Activated effector memory CD4-positive, alpha-beta T cell treated with anti-CD3 and anti-CD28 coated beads, Interleukin-2, amount 50 U/mL, for 16 hours (primary cell): ENCODE measurements around the gene WDFY4.

Experiments
- DNase-seq: peaks from one replicate; pipeline ENCODE4 v3.0.0-alpha.2; 2020

The WDFY4 gene

DNA sequence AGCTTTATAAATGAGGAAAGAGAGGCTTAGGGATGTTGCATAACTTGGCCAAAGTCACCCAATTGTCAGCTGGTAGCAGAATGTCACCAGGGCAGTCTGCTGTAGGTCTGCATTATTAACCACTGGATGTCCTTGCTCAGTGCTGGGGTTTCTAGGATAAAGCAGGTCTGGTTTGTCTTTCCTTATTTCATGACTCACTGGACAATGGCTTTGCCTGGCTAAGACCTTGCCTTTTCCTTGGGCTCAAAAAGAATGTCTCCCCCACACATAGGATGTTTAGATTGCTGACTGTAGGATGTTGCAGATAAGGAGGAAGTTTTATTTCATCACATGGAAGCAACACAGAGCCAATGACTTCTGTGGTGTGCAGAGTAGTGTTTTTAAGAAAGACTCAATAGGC lies 29.4 kb downstream of the WDFY4 start:
- no peak for DNase-seq

DNA sequence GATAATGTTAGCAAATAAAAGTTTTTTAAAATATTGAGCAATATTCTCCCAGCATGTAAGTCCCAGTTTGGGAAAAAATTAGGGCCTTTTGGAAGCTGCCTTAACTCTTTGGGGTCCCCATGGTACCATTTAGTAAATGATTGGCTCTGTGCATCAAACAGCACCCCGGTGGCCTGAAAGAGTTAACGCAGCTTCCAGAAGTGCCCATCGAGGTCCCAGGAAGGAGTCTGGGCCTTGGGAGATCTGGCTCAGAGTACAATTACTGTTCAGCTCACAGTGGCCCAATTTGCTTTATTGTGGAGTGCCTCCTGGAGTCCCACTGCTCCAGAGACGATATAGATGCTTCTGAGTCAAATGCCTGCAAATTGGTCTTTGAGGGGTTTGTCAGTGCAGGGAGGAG lies 31.7 kb downstream of the WDFY4 start:
- DNase-seq = no peak

DNA sequence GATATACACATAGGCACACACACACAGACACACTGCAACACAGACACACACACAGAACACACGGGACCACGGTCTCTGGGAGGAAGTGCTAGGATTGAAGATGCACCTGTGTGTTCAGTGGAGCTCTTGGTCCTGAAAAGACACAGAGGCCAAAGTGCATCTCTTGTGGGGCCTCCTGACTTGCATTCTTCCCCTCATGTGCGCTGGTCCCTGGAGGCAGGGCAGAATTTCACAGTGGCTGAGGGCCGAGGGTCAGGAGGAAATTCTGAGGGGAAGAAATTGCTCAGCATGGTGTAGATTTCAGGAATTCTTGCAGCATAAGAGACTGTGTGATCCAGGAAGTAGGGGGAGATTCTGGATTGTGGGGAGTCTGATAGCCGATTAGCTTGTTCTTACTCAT lies 35.9 kb downstream of the WDFY4 start:
- no peak for DNase-seq

DNA sequence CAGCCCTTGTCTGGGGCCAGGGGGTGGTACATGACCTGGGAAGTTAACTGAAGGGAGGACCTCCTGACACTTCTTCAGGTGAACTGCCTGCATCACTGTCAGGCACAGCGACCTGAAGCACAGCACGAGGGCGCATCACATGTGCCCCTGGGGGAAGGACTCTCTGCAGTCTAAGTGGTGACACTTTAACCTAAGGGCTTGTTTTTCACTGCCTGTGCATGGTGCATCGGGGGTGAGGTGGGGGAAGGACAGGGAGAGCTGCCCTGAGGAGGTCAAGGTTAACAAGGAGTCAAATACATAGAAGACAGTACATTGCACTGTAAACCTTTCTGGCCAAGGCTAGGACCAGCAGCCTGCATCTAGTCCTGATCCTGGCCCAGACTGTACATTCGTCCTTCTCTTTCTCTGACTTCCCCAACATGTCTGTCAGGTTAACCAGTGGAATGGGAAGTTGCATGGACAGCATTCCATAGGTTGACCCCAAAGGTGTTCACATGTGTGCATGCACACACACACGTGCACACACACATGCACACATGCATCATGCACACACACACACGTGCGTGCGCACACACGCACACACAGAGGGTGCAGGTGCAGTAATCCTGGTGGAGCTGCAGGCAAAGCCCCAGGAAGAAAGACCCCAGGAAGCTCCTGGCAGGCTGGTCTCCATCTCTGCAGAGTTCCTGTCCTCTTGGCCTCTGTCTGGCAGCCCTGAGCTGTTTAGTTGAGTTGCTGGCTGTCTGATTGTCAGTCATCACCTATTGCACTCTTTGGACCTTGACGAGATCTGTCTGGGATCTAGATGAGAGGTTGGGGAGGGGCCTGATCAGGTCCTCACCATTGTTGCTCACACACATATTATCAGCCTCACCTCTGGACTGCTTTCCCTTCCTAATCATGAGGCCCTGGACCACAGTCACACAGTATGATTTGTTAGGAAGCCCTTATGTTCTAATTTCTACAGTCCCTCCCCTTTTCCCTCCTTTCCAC lies 37.8 kb downstream of the WDFY4 start:
- no peak for DNase-seq

DNA sequence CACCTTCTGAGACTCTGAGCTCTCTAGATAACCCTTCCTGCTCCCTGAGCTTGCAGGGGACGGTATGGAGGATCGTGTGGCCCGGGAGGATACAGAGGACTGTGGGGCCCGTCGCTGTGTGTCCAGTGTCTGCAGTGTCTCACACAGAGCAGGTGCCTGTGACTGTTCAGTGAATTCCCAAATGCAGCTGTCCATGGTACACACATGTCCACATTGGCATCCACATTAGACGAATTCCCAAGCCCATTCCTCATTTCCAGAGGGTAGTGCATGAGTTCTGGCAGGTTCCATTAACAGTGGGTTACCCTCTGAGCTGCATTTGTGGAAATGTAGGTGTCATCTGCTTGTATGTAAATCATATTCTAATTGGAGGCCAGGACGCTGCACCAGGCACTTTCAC lies 39.5 kb downstream of the WDFY4 start:
- DNase-seq = no peak

DNA sequence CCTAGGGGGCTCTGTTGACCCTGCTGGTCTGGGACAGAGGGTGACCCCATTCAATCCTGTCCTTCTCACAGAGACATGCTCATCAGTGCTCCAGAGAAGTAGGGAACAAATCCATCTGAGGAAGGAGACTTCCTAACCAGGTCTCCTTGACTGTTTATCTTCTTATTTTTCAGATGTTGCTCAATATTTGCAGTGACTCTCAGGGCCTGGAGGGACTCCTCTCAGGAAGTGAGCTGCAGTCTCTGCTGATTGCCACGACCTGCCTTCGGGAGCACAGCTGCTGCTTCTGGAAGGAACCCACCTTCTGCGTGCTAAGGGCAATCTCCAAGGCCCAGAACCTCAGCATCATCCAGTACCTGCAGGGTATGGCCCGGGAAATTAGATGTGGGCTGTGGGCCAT lies 41.0 kb downstream of the WDFY4 start:
- no peak for DNase-seq

DNA sequence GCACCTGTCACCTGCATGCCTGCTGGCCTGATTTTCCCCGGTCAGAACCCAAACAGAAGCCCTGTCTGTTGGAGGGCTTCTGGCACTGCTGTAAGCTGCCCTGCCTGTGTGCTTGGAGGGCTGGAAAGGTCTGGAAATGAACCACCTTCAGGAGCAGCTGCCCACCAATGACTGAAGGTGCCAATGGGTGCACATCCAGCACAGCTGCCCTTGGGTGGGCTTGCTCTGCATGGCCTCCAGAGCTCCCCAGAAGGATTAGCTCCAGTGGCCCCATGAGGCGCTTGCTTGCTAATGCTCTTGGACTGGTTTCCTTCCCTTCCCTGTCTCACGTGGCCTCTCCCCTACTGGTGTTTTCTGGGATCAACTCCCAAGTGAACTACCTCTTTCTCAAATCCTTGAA lies 43.2 kb downstream of the WDFY4 start:
- DNase-seq = no peak

DNA sequence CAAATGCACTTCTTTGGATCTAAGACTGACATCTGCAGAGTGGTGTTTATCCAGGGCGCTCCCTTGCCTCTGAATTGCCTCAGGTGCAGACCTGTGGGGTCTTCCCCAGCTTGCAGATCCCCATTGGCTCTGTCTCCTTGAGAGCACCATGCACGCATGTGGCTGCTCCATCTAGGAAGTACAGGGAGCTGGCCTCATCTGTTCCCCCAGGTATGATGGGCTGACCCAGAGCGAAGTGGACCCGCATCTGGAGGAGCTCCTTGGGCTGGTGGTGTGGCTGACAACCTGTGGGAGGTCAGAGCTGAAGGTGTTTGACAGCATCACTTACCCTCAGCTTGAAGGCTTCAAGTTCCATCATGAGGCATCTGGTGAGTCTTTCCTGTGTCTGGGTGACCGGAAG lies 44.5 kb downstream of the WDFY4 start:
- no peak for DNase-seq

DNA sequence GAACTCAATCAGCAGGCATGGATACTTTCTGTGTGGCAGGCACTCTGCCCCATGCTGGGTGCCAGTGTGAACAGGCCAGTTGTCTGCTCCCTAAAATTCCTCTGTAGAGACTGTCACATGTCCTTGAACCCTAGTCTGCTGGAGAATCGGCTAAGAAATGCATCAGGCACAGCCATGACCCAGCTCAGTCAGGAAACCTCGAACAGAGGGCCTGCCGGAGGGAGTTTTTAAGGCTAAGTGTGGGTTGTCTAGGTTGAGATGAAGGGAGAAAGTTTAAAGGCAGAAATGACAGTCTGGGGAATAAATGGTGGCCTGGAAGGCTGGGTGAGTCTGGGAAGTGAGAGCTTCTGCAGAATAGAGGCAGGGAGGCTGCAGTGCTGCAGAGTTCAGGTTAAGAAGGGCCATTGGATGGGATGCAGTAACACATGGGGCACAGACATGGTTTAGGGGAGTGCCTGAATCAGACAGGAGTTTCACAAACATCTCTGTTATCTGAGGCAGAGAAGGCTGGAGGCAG lies 45.3 kb downstream of the WDFY4 start:
- DNase-seq = no peak

DNA sequence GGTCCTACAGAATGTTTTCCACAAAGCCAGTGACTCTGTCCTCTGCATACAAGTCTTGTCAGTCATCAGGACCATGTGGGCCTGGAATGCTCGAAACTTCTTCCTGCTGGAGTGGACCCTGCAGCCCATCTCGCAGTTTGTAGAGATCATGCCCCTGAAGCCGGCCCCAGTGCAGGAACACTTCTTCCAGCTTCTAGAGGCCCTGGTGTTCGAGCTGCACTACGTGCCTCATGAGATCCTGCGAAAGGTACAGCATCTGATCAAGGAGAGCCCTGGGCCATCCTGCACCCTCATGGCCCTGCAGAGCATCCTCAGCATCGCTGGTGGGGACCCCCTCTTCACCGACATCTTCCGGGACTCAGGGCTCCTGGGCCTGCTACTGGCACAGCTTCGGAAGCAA lies 46.5 kb downstream of the WDFY4 start:
- DNase-seq = no peak

DNA sequence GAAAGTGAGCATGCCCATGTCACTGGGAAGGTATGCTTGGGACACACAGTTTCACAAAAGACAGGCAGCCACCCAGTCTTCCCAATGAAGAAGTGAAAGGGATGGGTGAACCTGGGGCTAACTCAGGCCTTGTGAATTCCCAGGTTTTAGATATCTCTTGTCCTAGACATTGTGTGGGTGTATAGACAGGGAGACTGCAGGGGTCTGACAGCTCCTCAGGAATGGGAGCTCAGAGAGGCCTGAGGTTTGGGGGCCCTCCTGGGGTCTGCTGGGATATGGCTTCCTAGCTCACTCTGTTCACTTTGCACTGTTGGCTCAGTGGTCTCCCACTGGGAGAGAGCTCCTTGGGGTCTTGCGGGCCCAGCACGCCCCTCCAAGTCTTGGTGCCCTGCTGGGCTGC lies 47.0 kb downstream of the WDFY4 start:
- no peak for DNase-seq

DNA sequence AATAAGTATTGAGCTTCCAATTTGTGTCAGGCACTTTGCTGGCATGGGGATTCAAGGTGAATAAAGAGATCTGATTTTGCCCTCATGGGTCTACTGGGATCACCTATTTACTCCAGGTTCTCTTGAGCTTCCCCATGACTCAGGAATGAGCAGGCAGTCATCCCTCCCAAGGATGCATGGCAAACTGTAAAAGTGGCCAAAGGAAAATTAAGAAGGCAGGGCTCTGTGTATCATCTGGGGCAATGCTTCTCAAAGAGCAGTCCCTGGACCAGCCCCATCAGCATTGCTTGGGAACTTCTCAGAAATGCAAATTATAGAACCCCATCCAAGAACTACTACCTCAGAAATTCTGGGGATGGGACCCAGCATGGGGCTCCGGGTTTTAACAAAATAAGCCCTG lies 48.7 kb downstream of the WDFY4 start:
- DNase-seq = no peak

DNA sequence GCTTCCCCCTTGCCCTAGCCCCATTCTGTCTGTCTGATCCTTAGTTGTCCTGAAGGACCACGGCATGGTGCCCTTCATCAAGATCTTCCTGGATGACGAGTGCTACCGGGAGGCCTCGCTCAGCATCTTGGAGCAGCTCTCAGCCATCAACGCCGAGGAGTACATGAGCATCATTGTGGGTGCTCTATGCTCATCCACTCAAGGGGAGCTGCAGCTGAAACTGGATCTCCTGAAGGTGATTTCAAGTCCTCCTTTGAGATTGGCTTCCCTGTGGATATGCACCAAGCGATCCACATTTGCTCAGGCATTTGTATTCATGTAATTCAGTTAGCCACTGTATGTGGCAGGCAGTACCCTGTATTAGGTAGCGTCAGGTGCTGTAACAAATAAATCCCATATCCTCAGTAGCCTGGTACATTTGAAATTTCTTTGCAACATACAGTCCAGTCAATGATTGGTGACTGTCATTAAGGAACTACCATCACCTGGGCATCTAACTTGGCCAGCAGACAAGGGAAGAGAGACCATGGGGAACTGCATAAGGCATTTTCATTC lies 51.2 kb downstream of the WDFY4 start:
- no peak for DNase-seq

DNA sequence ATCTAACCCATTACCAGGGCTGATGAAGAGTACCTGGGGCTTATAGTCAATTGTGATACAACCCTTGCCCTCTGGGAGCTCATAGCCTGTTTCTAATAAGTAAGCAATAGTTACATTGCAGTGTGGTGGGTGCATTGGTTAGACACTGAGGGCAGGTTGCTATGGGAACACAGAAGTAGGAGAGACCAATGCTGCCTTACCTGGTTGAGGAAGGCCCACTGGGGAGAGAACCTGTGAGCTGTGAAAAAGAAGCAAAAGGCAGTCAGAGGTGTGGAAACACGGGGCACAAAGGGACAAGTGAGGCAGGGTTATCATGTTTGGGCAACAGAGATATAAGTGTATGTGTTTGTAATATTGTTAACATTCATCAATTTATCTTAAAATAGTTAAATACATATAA lies 51.9 kb downstream of the WDFY4 start:
- no peak for DNase-seq

DNA sequence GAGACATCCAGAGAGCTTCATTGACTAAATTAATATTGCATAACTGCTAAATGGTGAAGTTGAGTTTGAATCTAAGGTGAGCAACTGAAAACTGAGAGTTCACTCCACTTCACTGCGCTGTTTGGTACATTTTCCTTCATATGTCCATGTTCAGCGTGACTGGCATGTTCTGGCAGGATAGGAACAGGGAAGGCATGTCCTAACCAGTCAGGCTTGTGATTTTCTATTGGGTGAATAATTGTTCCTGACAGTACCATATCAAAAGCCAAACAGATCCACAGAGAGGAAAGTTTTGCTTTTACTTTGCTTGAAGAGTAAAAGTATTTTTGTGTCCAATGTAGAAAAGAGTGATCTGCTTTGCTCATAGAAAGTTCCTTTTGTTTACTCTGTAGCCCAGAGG lies 53.2 kb downstream of the WDFY4 start:
- no peak for DNase-seq

DNA sequence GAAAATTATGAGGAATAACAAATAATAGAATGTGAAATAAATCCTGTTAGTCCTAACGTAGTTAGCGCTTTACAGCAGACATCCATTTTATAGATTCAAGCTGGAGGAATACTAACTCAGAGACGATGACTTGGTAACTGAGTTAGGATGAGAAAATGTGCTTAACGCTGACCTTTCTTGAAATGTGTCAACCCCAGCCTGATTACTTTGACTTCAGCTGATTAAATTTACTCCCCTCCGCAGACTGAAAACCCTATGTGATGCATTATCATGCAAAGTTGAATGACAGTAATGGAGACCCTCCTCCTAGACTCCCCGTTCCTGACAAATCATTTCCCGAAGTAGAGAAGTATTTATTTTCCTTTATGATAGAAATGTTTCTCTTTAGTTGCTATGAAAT lies 54.5 kb downstream of the WDFY4 start:
- no peak for DNase-seq

DNA sequence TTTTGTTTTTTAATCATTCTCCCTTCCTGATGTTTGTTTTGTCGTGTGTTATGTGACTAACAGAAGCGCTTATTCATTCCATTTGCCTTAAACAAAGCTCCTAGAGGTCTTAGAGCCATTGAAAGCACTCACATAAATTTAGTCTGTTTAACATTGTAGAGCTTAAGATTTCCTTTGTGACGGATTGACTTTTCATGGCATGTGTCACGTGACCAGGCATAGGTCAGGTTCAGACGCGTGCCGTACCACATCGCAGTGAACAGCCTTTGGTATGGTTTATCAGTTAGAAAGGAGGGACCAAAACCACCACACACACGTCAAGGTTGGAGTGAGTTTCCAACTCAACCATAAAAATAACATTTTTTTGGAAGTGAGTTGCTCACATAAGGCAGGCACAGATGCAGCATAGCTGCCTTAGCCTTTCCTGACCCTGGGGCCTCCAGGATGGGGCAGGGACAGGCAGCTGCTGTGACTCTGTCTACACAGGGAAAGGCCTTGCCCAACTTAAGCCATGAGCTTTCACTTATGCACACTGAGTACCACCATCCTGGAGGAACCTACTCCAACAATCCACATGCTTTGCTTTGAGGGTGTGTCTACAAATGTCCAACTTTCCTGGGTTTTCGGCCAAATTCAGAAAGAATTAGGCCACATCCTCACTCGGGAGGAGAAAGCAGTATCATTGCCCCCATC lies 55.5 kb downstream of the WDFY4 start:
- no peak for DNase-seq

DNA sequence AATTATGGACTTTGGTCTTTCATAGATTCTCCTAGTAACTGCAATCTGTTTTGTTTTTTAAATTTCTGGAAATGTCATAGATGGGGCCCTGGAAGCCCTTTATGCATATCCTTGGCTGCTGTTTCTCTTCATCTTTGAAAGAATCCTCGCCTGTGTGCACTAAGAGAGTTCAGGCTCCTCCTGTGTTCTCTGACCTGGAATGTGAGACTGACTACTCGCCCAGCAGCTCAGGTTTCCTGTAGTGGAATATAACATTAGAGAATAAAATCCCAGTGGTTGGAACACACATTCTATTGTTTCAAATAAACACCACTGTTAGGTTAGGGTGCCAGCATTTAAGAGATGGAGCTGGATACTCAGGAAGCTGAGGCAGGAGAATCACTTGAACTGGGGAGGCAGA lies 56.3 kb downstream of the WDFY4 start:
- DNase-seq = no peak

DNA sequence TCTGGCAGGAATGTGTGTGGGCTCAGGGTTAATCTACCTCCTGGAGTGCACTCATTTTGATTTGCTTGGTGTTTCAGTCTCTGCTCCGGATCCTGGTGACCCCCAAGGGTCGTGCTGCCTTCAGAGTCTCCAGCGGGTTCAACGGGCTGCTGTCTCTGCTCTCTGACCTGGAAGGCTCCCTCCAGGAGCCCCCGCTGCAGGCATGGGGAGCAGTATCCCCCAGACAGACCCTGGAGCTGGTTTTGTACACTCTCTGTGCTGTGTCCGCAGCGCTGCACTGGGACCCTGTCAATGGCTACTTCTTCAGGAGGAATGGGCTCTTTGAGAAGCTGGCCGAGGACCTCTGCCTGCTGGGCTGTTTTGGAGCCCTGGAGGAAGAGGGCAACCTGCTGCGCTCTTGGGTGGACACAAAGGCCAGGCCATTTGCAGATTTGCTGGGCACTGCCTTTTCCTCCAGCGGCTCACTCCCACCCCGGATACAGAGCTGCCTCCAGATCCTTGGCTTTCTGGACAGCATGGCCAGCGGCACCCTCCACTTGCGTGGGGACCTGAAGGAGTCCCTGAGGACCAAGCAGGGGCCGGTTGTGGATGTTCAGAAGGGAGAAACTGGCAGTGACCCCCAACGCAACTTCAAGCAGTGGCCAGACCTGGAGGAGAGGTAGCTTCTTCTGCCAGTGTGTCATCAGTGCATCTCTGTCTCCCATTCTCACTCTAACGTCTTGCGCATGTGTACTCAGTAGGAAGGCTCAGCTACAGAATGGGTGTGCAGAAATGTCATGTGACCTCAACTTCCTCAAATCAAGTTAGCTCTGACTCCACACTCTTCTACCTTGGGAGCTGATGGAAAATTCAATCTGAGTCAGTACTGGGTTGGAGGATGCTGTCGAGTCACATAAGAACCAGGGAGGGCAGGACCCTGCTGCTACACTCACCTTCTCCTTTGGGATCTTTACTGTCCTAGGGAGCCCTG lies 58.5 kb downstream of the WDFY4 start:
- no peak for DNase-seq

DNA sequence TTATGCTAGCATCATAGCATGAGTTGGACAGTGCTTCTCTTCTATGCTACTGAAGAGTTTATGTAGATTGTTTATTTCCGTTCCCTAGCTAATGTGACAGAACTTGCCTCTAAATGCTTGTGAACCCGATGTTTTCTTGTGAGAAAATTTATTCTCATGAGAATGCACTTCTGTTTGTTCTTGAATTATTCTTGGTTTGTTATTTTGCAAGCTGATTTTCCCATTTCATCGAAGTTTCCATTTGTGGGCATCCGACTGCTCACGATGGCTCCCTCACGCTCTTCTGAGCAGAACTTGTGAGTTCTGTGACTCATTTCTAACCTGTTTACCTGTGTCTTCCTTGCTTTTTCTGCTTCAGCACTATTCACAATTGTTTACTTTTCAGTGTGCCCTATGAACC lies 59.9 kb downstream of the WDFY4 start:
- DNase-seq = no peak

DNA sequence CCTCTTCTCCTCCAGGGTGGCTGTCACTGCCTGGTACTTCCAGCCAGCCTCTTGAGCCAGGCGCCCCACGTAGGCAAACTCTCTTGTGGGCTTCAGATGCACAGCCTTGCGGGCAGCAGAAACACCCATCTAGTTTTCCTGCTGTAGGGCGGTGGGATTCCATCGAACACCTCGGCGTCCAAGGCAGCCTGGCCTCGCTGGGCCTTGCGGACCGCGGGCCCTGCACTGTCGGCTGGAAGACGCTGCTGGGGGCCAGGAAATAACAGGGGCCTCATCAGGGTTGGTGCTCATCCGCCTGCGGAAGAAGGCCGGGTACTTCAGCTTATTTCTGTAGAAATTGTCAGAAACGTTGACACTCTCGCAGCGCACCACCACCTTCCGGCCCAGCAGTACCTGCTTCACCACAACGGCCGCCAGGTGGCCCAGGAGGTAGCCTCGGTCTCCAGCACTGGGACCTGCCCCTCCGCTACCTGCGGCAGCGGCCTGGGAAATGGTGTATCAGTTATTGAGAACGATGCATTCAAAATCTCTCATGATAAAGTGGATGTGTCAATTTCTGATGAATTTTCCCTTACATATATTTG lies 61.1 kb downstream of the WDFY4 start:
- no peak for DNase-seq

DNA sequence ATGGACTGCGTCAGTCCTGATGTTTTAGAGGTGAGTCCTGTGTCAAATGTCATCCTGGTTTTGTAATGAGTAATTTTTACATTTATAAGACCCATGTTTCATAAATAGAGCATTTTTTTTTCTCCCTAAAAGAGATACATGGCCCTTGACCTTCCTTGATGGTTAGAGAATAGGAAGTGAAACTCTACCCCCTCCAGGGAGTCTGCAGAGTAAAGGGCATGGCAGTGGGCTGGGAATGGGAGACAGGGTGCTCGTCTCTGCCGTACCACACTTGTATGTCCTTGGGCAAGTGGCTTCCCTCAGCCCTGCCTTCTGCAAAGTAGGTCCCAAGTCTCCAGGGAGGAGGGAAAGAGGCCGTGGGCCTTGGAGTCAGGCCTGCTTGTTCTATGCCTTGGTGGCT lies 63.9 kb downstream of the WDFY4 start:
- no peak for DNase-seq
